ENCODE results near the gene GIGYF2. TPM values are rescaled to one million over a fixed set of nuclear protein-coding genes. Genes with fewer than 3 reads are reported as not detected.
A peak's percentile ranks its signal among the peaks of the same experiment; 100 is the strongest.

The GIGYF2 gene
- polyA plus RNA-seq, 2 of the 4 experiments (the other 2 are of a cell fraction): 31.2 to 46.3 TPM

DNA sequence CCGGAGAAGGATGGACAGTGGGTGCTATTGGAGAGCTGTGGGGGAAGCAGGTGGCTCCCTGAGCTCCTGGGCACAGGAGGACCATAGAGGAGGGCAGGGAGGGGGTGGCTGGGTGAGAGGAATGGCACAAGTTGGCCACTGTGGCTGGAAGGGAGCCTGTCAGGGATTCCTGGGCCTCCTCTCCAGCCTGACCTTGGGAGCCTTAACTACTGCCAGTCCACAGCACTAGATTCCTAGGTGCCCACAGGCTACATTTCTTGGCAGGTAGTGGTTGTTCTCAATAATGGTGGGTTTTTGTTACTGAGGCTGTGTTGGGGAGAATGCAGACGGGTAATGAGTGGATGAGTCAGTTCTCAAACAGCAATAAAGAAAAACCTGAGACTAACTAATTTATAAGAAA lies 37.8 kb upstream of the GIGYF2 start:
- Histone ChIP-seq H3K4me2 (no peak overlapping the region), H3K4me1 (no peaks in the 10 kb centered on the region), H3K9me3 (no peaks in the 10 kb centered on the region), H3K27ac (no peak overlapping the region), H3K4me3 (no peak overlapping the region)
- no peak for FAIRE-seq
- ChIA-PET POLR2A (no interaction called here), CTCF (interaction anchor here (0.6 kb wide), 1 partner anchor 333 kb away, joined by 3 read pairs; no protein-coding TSS in a partner anchor)
- DNase-seq (ENCODE audit: low read depth in 1 of 2, low spot score in 1 of 2): no peak
- peak in 1 of 2 experiments; percentile 30; a peak in 2 of 6 replicates for ATAC-seq
- TF ChIP-seq NFE2L2 (conservative IDR thresholded peaks at IDR 0.05; ENCODE audit: low read length) (no peak), ESRRA (IDR thresholded peaks at IDR 0.05; ENCODE audit: borderline replicate concordance, low read length) (no peak), JUN (IDR thresholded peaks at IDR 0.05) (no peak), EHF (CRISPR knock-in tag; IDR thresholded peaks at IDR 0.05) (no peak), HOXA7 (CRISPR knock-in tag; IDR thresholded peaks at IDR 0.05) (no peak), CTCF (IDR thresholded peaks at IDR 0.05) (no peak), ZNF302 (CRISPR knock-in tag; IDR thresholded peaks at IDR 0.05) (no peak), HOXB13 (CRISPR knock-in tag; IDR thresholded peaks at IDR 0.05; ENCODE audit: low read depth) (no peak), KDM5A (IDR thresholded peaks at IDR 0.05) (no peak), MAZ (IDR thresholded peaks at IDR 0.05; ENCODE audit: borderline replicate concordance, low read depth, low read length) (no peak), POLR2A (IDR thresholded peaks at IDR 0.05; ENCODE audit: low read length) (no peak), RARB (CRISPR knock-in tag; IDR thresholded peaks at IDR 0.05) (no peak), SMC3 (IDR thresholded peaks at IDR 0.05) (no peak), EP300 (IDR thresholded peaks at IDR 0.05) (no peak), MAFK (IDR thresholded peaks at IDR 0.05; ENCODE audit: partially characterized antibody) (no peak)
- TF ChIP-seq, protein P1, sequence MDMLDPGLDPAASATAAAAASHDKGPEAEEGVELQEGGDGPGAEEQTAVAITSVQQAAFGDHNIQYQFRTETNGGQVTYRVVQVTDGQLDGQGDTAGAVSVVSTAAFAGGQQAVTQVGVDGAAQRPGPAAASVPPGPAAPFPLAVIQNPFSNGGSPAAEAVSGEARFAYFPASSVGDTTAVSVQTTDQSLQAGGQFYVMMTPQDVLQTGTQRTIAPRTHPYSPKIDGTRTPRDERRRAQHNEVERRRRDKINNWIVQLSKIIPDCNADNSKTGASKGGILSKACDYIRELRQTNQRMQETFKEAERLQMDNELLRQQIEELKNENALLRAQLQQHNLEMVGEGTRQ (IDR thresholded peaks at IDR 0.05): no peak
- TF ChIP-seq, protein P2, sequence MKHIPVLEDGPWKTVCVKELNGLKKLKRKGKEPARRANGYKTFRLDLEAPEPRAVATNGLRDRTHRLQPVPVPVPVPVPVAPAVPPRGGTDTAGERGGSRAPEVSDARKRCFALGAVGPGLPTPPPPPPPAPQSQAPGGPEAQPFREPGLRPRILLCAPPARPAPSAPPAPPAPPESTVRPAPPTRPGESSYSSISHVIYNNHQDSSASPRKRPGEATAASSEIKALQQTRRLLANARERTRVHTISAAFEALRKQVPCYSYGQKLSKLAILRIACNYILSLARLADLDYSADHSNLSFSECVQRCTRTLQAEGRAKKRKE (CRISPR knock-in tag; IDR thresholded peaks at IDR 0.05; ENCODE audit: low read depth): no peak
- TF ChIP-seq, protein P3, sequence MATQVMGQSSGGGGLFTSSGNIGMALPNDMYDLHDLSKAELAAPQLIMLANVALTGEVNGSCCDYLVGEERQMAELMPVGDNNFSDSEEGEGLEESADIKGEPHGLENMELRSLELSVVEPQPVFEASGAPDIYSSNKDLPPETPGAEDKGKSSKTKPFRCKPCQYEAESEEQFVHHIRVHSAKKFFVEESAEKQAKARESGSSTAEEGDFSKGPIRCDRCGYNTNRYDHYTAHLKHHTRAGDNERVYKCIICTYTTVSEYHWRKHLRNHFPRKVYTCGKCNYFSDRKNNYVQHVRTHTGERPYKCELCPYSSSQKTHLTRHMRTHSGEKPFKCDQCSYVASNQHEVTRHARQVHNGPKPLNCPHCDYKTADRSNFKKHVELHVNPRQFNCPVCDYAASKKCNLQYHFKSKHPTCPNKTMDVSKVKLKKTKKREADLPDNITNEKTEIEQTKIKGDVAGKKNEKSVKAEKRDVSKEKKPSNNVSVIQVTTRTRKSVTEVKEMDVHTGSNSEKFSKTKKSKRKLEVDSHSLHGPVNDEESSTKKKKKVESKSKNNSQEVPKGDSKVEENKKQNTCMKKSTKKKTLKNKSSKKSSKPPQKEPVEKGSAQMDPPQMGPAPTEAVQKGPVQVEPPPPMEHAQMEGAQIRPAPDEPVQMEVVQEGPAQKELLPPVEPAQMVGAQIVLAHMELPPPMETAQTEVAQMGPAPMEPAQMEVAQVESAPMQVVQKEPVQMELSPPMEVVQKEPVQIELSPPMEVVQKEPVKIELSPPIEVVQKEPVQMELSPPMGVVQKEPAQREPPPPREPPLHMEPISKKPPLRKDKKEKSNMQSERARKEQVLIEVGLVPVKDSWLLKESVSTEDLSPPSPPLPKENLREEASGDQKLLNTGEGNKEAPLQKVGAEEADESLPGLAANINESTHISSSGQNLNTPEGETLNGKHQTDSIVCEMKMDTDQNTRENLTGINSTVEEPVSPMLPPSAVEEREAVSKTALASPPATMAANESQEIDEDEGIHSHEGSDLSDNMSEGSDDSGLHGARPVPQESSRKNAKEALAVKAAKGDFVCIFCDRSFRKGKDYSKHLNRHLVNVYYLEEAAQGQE (IDR thresholded peaks at IDR 0.05): no peak
- TF ChIP-seq, protein P4, sequence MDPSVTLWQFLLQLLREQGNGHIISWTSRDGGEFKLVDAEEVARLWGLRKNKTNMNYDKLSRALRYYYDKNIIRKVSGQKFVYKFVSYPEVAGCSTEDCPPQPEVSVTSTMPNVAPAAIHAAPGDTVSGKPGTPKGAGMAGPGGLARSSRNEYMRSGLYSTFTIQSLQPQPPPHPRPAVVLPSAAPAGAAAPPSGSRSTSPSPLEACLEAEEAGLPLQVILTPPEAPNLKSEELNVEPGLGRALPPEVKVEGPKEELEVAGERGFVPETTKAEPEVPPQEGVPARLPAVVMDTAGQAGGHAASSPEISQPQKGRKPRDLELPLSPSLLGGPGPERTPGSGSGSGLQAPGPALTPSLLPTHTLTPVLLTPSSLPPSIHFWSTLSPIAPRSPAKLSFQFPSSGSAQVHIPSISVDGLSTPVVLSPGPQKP (IDR thresholded peaks at IDR 0.05; ENCODE audit: low read depth, low read length): no peak
- WGBS (ENCODE audit: missing lambda C conversion rate): 76% methylated on average over 2 of the region's 2 CpGs

Measured in A549 (cell line).